Stimulated activated CD8-positive, alpha-beta memory T cell treated with anti-CD3 and anti-CD28 coated beads, Interleukin-15, amount 100 ng/mL, for 1 hour (primary cell): ENCODE data around the gene ADAMTS2.

Source experiments
- DNase-seq: peaks from one replicate; pipeline ENCODE4 v3.0.0-alpha.2; 2020; ENCODE audit warnings: low read depth

The ADAMTS2 gene

DNA sequence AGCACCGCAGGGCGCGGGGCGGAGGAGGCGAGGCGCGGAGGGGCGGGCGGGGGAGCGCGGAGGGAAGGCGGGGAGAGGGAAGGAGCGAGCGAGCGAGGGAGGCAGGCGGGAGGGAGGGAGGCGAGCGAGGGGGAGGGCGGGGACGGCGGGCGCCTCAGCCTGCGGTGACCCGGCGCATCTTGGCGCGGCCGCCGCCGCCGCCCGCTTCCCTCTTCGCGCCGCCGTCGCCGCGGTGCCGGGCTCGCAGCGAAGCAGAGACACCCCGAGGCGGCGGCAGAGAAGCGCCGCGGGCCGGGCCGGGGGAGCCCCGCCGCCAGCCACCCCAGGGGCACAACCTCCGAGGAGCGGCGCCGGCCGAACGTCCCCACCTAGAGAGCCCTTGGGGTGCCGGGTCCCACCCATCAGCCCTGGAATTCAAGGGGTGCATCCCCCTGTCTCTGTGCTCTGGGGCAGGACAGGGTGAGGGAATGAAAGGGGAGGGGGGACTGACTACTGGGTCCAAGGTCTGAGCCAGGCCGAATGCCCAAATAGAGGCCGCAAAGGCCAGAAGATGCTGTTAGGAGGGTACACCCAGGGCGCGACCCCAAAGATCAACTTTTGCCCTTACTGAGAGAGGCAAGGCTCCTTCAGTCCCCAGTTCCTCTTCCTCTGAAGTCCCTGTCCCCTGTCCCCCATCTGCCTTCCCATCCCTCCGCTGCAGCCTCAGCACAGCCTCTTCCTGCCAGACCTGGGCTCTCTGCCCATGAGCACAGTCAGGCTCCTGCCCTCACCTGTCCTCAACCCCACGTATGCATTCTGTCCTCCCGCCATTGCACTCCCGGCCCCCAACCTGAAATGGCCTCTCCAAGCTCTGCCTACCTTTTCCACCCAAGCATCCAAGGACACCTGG lies at the start of gene ADAMTS2:
TSS of gene ADAMTS2 (minus strand) at position 29 of the 889 bp plus-strand sequence. CDS start 133 bp downstream, outside the sequence.
- DNase-seq = no peak

GRCh38 chr5:179393078-179393477 lies 47.8 kb upstream of the ADAMTS2 start:
- DNase-seq = no peak

DNA sequence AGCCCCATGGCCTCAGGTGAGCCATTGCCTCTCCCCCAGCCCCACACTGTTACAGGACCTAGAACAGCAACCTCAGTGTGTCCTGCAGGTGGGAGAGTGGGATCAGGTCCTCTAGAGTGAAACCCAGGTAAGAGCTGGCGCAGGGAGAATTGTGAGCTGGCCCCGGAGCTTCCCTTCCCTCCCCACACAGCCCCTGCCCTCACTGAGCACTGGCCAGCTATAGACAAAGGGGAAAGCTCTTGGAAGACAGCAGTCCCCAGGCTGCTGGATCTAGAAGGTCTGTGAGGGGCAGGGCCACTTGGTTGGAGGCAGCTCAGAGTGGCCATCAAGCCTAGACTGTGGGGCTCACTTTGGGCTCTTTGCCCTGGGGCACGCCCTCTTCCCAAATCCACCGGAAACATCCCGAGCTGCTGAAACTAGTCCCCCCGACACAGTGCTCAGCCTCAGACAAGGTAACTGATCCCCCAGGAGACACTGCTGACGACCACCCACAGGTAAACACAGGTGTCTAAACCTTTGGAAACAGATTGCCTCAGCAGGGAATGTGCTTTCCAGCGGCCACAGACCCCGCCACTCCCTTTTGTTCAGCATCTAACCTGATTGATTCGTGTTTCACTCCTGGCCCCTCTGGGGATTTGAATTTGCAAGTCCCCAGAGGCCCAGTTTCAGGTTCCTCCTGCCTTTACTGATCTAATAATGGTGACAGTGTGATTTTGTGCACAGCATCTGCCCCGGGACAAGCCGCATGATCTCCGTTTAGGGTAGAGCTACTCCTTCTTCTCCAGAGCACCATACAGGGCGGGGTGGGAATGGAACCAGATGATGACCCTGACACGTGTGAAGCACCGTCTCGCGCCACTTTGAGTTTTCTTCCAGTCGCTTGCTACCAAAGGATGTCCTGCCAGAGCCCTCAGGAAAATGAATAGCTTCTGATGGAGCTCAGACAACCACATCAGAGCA lies 42.2 kb upstream of the ADAMTS2 start:
- DNase-seq = no peak

DNA sequence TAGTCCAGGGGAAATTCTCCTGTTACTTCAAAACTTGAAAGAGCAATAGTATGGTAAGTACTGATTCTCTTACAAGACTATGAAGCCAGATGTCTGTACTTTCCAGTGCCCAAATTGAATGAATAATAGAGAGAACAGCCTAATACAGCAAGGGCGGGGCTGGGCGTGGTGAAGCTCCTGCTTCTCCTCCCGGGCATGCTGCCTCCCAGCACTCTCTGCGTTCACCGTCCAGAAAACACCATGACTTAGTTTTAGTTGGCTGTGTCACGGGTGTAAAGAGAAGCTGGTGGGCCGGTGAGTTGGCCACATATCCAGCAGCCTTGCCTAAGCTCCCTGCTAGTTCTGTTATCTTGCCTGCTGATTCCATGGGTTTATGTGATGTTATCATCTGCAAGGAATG lies 40.7 kb upstream of the ADAMTS2 start:
- no peak for DNase-seq

- no peak for DNase-seq
Observed at GRCh38 chr5:179382486-179382885, 37.2 kb upstream of the ADAMTS2 start.

DNA sequence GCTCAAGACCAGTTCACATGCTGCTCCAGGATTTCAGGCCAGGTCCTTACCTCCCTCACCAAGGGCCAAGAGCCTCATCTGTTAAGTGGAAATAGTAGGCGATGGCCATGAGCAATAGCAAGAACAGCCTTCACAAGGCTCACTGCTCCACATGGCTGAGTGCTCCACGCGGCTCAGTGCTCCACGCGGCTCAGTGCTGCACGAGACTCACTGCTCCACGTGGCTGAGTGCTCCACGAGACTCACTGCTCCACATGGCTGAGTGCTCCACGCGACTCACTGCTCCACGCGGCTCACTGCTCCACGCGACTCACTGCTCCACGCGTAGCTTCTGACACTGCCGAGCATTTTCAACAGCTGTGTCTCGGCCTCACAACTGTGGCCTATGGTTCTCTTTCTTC lies 36.4 kb upstream of the ADAMTS2 start:
- DNase-seq = no peak

GRCh38 chr5:179380211-179381035 lies 35.2 kb upstream of the ADAMTS2 start:
- no peak for DNase-seq

- no peak for DNase-seq
Observed at GRCh38 chr5:179379321-179379890, 34.1 kb upstream of the ADAMTS2 start.

DNA sequence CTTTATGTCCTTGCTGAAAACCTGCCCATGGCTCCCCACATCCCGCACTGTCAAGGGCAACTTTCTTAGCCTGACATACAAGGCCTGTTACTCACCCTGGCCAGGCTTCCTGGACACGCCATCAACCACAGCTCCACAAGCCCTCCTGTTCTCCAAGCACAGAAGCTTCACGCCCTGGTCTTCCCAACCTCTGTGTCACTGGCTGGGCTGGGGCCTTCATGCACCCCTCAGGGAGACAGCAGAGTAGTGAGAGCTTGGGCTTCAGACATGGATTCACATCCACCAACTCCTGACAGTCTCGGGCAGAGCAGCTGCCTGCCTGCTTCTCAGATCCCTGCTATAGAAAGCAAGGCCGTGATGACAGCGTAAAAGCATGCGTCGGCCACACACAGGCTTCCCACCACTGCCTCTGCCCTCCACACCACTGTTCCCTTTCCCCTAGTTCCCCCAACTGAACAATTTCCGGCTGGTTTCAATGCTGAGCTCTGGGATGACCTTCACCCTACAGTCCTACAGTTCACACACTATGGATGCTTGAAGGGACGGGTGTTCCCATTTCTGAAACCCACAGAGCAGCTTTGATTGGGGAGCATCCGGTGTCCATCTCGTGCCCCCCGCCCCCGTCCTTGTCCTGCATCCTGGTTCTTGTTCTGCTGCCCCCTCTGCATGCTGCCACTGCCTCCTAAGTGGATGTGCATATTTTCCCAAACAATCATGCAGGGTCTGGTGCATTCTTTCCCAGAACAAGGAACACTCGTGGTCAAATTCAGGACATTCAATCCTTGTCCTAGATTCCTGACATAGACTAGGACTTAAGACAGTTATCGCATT lies 33.4 kb upstream of the ADAMTS2 start:
- no peak for DNase-seq

DNA sequence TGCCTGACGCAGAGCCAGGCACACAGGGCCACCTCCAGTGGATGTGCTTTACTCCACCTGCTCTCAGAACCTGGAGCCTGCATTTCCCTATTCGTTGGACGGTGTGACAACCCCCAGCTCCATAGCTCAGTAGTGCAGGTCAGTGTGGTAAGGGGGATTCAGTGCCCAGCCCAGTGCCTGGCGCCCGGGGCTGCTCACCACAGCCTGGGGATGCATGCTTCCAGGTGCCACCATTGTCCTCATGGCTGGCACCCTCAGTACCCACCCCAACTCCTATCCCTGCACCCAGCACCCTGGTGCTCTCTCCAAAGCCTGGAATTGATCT lies 32.8 kb upstream of the ADAMTS2 start:
- DNase-seq = no peak

DNA sequence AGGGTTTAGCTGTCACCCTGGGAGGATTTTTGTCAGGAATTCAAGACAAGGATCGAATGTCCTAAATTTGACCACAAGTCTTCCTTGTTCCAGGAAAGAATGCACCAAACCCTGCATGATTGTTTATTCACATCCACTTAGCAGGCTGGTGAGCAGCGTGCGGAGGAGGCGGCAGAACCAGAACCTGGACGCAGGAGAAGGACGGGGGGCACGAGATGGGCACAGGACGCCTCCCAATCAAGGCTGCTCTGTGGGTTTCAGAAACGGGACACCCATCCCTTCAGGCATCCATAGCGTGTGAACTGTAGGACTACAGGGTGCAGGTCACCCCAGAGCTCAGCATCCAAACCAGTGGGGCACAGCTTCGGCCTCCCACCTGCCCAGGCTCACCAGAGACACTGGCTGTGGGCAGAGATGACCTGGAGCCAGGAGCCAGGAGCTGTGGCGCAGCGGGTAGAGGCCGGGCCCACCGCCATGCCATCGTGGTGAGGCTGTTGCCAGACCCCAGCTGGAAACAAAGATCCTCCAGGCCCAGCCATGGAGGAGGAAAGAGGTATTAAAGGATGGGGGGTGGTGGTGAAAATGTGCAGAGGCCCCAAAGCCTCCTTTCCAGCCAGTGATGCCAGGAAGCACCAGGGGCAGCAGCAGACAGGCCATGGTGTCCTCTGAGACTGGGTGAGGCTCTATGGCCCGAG lies 32.3 kb upstream of the ADAMTS2 start:
- DNase-seq = no peak

DNA sequence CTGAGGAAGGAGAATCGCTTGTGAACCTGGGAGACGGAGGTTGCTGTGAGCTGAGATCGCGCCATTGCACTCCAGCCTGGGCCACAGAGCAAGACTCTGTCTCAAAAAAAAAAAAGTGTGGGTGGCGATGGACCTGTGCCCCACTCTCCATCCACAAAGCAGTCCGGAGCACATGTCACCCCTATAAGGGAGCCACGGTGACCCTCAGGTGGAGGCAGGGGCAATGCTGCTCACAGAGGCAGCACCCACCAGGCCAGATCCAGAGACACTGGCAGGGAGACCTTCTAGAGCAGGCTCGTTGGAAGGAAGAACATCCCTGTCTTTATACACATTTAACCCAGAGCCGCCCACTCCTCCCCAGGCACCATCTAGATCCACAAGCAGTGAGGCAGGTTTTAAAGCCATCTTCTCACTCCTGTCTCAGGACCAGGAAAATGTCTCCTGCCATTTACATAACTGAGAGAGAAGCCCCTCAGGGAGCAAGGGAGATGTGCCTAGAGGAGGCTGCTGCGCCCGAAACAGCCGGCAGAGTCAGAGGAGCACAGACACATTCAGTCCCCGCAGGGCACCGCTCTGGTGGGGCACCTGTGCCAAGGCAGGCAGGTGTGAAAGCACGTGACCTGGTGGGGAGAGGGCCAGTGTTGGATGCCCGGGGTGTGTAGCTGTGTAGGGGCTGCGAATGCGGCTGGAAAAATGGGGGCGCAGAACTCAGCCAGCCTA lies 31.6 kb upstream of the ADAMTS2 start:
- DNase-seq = no peak

DNA sequence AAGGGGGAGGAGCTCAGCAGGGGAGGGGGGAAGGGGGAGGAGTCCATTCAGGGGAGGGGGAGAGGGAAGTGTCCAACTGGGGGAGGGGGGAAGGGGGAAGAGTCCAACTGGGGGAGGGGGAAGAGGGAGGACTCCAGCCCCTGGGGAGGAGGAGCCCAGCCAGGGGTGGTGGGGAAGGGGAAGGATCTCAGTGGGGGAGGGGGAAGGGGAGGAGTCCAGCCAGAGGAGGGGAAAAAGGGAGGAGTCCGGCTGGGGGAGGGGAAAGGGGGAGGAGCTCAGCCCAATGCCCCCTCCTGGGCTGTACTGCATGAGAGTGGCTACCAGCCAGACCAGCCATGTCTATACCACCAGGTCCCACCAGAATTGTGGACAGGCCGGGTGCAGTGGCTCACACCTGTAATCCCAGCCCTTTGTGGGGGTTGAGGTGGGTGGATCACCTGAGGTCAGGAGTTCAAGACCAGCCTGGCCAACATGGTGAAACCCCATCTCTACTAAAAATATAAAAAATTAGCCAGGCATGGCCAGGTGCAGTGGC lies 30.6 kb upstream of the ADAMTS2 start:
- no peak for DNase-seq

- no peak for DNase-seq
Observed at GRCh38 chr5:179375236-179375685, 30.0 kb upstream of the ADAMTS2 start.

- DNase-seq = no peak
Observed at GRCh38 chr5:179374506-179375235, 29.4 kb upstream of the ADAMTS2 start.

GRCh38 chr5:179373961-179374505 lies 28.8 kb upstream of the ADAMTS2 start:
- no peak for DNase-seq

GRCh38 chr5:179373101-179373934 lies 28.1 kb upstream of the ADAMTS2 start:
- no peak for DNase-seq
